HG02642 (cell line): ENCODE results near the gene MATR3.

Source experiments
- ATAC-seq: cut with Tn5 transposase; IDR thresholded peaks from one replicate; pipeline ENCODE4 v1.9.1; 2021; ENCODE audit warnings: mild to moderate bottlenecking; ENCODE audit not compliant: unreplicated experiment, poor library complexity

MATR3 gene

GRCh38 chr5:139379626-139380449, 86.3 kb downstream of the MATR3 start:
- ATAC-seq = no peak
